SJCRH30 (cell line): ENCODE data around the gene IGSF5. TPM values are rescaled to one million over a fixed set of nuclear protein-coding genes. Genes with fewer than 3 reads are reported as not detected.

ENCODE experiments used
- DNase-seq, 2 experiments: peaks; one replicate each; pipeline ENCODE4 v3.0.0-alpha.2; 2015 to 2020
- H3K27ac ChIP-seq: fragments of 250-450 bp; sonication (Bioruptor Pico); 2 replicates; pipeline ENCODE4 v1.5.1; 2020; ENCODE audit warnings: mild to moderate bottlenecking, moderate library complexity
- H3K27me3 ChIP-seq: fragments of 250-450 bp; sonication (Bioruptor Pico); 2 replicates; pipeline ENCODE4 v1.5.1; 2020; ENCODE audit warnings: mild to moderate bottlenecking, moderate library complexity
- H3K36me3 ChIP-seq: fragments of 250-450 bp; sonication (Bioruptor Pico); 2 replicates; pipeline ENCODE4 v1.5.1; 2020; ENCODE audit warnings: mild to moderate bottlenecking, moderate library complexity
- H3K4me1 ChIP-seq: fragments of 250-450 bp; sonication (Bioruptor Pico); 2 replicates; pipeline ENCODE4 v1.5.1; 2020; ENCODE audit warnings: mild to moderate bottlenecking, moderate library complexity
- H3K4me3 ChIP-seq: fragments of 250-450 bp; sonication (Bioruptor Pico); 2 replicates; pipeline ENCODE4 v1.5.1; 2020; ENCODE audit warnings: mild to moderate bottlenecking, moderate library complexity
- H3K9me3 ChIP-seq: fragments of 250-450 bp; sonication (Bioruptor Pico); replicated peaks from 2 replicates; pipeline ENCODE4 v1.5.1; 2020; ENCODE audit warnings: mild to moderate bottlenecking, moderate library complexity
- total RNA-seq: library from RNA; depleted of rRNA; stranded (reverse); fragments of >200 nt; shearing (Covaris generic); gene quantifications from 2 replicates; pipeline ENCODE4 v1.2.3, GENCODE V29; 2014

IGSF5 gene
- total RNA-seq, 1 experiment from 2014 or later: 2.9 TPM

DNA sequence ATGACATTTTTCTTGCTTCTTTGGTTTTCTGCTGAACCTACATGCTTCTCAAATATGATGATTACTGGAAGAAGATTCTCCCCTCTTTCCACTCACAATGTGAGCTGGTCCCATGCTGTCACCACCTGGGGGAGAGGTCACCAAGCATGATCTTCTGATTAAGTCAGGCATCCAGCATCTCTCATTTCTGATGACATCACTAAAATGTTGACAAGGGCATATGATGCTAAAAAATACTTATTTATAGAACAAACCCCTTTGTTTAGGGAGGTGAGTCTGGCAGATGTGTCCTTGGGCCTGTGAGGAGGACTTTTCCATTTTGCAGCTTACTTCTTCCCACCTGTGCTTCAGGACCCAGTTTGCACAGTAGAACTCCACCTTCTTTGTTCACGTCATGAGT is 80.3 kb downstream of the IGSF5 start:
- Histone ChIP-seq H3K4me1 (peaks cover 8% of the 10 kb centered on the region), H3K27ac (no peak overlapping the region), H3K36me3 (no peaks in the 10 kb centered on the region), H3K9me3 (no peaks in the 10 kb centered on the region), H3K27me3 (no peaks in the 10 kb centered on the region), H3K4me3 (no peak overlapping the region)
- DNase-seq: no peak

DNA sequence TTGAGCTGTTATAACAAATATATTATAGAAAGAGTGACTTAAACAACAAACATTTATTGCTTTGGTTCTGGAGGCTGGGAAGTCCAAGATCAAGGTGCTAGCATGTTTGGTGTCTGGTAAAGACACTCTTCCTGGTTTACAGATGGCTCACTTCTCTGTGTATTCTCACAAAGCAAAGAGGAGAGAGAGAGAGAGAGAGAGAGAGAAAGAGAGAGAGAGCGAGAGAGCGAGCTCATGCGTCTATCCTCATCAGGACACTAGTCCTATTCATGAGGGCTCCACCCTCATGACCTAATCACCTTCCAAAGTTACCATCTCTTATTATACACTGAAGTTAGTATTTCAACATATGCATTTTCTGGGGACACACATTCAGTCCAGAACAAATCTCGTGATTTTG is 89.6 kb downstream of the IGSF5 start:
- Histone ChIP-seq H3K4me1 (peaks cover 9% of the 10 kb centered on the region), H3K4me3 (no peak overlapping the region), H3K9me3 (no peaks in the 10 kb centered on the region), H3K27me3 (no peaks in the 10 kb centered on the region), H3K27ac (no peak overlapping the region), H3K36me3 (no peaks in the 10 kb centered on the region)
- no peak for DNase-seq

DNA sequence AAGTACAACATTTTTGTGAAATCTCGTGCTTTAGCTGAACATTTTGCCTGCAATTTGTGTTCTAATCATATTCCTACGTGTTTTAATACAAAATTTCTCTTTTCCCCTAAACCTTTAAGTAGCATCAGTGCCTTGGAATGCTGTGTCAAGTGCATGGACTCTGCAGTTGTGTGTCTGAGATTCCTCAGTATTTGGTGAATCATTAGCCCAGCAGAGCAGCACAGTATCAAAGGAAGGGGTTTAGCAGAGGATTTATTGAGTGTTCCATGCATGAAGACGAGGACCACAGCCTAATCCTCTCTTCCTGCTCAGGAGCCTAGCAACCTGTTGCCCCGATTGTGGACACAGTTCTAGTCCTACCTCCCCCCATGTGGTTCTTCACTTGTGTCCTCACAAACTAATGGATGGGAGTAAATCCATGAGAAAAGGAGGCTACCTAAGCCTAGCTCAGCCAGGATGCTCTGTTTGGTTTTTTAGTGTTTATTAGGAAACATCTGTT is 92.9 kb downstream of the IGSF5 start:
- Histone ChIP-seq H3K9me3 (no peaks in the 10 kb centered on the region), H3K4me1 (peaks cover 11% of the 10 kb centered on the region), H3K4me3 (no peak overlapping the region), H3K27me3 (no peaks in the 10 kb centered on the region), H3K27ac (no peak overlapping the region), H3K36me3 (no peaks in the 10 kb centered on the region)
- DNase-seq: peak in 1 of 2 experiments; percentile 57

DNA sequence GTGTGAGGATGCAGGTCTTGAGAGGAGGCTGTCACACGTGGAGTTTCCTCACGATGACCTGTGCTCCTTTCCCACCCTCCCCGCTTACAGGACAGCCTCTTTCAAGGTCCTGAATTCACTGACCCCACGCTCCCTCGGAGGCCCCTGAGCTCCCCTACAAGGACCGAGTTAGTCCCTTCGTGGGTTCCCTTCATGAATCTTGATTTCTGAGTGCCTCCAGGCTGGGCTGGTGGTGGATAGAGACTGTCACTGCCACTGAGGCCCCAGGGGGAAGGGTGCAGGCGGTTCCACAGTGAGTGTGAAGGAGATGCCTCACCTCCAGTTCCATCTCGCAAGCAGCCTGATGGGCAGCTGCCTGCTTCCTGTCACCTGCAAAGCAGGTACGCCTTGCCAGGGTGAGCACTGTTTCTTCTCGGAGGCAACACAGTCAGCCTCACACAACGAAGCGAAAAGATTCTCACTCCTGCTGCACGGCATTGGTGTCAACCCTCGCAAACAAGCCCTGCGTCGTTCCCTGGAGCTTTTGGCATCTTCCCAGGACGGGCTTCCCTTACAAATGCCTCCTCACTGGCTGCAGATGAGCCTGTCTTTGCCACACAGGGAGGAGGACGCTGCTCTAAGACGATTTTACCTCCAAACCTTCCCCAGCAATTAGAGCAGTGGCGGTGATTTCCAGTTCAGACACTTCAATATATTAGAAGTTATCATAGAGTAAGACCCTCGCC is 95.6 kb downstream of the IGSF5 start:
- Histone ChIP-seq H3K27me3 (no peaks in the 10 kb centered on the region), H3K4me3 (no peak overlapping the region), H3K4me1 (peaks cover 20% of the 10 kb centered on the region), H3K27ac (no peak overlapping the region), H3K36me3 (no peaks in the 10 kb centered on the region), H3K9me3 (no peaks in the 10 kb centered on the region)
- DNase-seq: no peak

DNA sequence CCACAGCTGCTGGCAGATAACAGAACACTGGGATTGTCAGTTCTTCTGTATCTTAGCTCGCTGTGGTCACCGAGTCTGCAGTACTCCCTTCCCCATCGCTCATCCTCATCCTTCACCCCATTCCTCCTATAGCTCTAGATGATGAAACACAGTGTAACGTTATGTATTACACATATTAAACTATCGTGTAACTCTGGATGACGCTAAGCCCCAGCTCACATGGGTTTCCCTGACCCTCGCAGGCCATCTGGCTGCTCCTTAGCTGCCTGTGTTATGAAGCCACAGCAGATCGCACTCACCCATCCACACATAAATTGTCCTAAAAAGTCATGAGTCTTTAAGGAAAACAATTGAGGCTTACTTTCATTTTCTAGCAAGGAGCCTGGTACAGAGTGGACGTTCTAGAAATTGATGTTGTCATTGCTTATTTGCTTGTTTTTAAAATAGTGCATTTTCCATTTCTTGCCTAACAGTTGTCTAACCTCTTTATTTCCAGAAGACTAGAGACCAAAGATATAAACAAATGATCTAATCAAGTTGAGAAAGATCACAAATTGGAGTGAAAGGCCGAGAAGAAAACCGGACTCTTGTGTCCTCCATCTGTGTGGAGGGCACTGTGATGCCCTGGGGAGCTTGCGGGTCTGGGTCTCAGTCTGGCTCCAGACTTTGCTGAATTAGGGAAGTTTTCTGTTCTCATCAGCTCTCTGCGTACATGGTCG is 97.9 kb downstream of the IGSF5 start:
- Histone ChIP-seq H3K27me3 (no peaks in the 10 kb centered on the region), H3K36me3 (no peaks in the 10 kb centered on the region), H3K9me3 (no peaks in the 10 kb centered on the region), H3K4me3 (no peak overlapping the region), H3K4me1 (peaks cover 27% of the 10 kb centered on the region), H3K27ac (no peak overlapping the region)
- DNase-seq: no peak

DNA sequence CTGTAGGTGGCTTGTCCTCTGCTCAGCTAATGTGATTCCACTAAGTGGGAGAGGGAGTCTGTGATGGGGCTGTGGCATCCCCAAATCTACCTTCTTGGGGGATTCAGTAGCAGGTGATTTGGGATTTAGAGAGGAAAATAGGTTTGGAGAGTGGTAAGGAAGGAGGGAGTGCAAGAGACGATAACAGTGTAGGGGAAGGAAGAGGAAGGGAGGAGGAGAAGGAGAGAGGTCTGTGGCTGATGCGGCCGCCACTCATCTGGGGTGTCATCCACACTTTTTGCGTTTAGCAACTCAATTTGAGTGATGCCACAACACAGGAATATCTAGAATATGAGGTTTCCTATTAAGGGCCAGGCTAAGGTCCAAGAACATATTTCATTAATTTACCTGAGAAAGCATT is 98.5 kb downstream of the IGSF5 start:
- Histone ChIP-seq H3K4me3 (no peak overlapping the region), H3K27ac (no peak overlapping the region), H3K36me3 (no peaks in the 10 kb centered on the region), H3K9me3 (no peaks in the 10 kb centered on the region), H3K4me1 (peaks cover 23% of the 10 kb centered on the region), H3K27me3 (no peaks in the 10 kb centered on the region)
- DNase-seq: no peak

DNA sequence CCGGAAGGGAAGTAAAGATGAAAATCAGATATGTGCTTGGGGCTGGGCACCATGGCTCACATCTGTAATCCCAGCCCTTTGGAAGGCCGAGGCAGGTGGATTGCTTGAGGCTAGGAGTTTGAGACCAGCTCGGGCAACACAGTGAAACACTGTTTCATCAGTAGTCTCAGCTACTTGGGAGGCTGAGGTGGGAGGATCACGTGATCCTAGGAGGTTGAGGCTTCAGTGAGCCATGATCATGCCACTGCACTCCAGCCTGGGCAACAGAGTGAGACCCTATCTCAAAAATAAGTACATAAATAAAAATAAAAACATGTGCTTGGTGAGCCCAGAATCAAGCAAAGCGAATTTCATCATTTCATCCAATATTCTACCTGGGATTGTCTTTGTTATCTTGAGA is 98.9 kb downstream of the IGSF5 start:
- Histone ChIP-seq H3K4me3 (no peak overlapping the region), H3K4me1 (peaks cover 27% of the 10 kb centered on the region), H3K27ac (no peak overlapping the region), H3K36me3 (no peaks in the 10 kb centered on the region), H3K9me3 (no peaks in the 10 kb centered on the region), H3K27me3 (no peaks in the 10 kb centered on the region)
- DNase-seq: no peak

DNA sequence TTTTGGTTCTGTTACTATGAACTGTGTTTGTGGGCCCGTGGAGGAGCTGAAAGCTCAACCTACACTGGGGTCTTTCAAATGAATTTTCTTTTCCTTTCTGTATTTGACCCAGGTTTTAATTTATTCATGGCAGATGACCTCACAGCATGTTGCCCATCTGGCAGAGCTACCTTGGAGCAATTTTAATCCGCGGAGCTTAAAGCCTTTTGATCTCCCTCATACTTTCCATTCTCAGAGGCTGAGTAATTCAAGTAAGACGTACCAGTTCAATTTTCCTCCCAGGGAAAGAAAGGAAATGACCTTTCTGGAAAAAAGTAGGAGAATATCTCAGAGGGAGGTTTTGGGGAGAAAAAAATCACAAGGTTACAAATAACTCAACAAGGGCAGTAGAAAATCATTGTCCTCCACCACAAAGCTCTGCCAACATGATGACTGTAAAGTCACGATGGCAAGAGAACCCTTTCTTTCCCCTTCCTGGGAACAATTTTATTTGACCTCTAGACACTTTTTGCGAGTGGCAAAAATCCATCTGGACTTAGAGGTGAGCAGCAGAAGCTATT is 100.7 kb downstream of the IGSF5 start:
- no peaks in the 10 kb centered on the region for H3K36me3 ChIP-seq
- no peaks in the 10 kb centered on the region for H3K27me3 ChIP-seq
- no peak overlapping the region for H3K4me3 ChIP-seq
- H3K9me3 ChIP-seq: no peaks in the 10 kb centered on the region
- DNase-seq: peak; percentile 54 to 68
- H3K4me1 ChIP-seq: peaks cover 44% of the 10 kb centered on the region
- H3K27ac ChIP-seq: peak overlapping the region; percentile 53

DNA sequence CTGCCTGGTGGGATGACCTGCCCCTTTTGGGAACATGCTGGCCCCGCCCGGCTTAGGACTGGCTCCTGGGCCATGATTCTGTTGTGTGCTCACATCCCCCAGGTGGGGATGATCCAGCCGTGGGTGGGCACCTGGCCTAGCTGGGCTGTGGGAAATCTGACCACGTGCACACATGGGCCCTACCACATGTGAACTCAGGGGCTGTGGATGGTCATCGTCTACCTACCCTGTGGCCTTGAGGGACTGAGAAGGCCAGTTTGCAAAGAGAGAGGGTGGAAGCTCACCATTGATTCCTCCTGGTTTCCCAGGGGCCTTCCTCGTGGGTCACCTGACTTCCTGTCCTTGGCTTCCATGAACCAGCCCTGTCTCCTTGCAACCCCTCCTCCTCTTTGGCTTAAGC is 102.9 kb downstream of the IGSF5 start:
- Histone ChIP-seq H3K27me3 (no peaks in the 10 kb centered on the region), H3K4me3 (no peak overlapping the region), H3K4me1 (peaks cover 62% of the 10 kb centered on the region), H3K36me3 (no peaks in the 10 kb centered on the region), H3K27ac (no peak overlapping the region), H3K9me3 (no peaks in the 10 kb centered on the region)
- DNase-seq: no peak

DNA sequence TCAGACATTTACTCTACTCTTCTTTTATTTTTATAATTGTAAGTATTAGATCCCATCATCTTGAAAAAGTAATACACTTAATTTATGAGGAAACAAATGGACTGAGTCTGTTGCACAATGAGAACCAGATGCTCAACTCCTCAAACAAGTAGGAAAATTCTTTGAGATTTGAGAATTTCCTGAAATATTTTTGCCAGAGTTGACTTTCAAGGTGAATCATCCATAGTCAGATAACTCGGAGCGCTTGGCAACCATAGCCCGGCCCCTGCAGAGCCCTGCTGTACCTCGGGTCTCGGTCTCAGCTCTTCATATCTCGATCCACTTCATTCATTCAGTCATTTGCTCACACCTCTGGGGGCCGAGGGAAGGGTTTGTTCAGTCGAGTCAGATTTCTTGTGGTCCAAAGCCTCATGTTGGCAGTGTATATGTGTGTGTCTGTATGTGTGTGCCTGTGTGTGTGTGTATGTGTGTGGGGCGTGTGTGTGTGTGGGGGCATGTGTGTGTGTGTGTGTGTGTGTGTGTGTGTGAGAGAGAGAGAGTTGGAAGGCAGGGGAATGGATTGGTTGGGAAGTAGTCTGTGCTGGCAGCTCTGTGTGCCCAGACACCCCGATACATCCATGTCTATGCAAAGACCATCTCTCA is 104.2 kb downstream of the IGSF5 start:
- no peak overlapping the region for H3K4me3 ChIP-seq
- no peaks in the 10 kb centered on the region for H3K36me3 ChIP-seq
- DNase-seq: no peak
- H3K4me1 ChIP-seq: peaks cover 65% of the 10 kb centered on the region
- H3K9me3 ChIP-seq: no peaks in the 10 kb centered on the region
- no peaks in the 10 kb centered on the region for H3K27me3 ChIP-seq
- peak overlapping the region; percentile 98 for H3K27ac ChIP-seq

DNA sequence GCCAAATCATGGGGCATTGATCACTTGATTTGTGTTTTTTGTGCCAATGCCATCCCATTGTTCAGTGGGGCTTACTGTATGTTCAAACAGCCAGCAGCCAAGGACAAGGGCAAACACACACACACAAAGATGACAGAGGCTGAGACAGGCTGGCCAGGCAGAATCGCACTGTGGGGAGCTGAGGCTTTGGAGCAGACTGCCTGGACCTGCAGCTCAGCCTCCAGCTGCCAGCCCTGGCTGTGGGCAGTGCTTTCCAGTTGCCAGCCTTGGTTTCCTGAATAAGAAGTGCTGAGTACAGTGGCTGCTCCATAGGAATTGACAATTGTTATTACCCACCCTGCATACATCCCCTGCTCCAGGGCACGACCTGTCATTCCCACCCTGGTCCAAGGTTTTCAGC is 105.3 kb downstream of the IGSF5 start:
- Histone ChIP-seq H3K36me3 (no peaks in the 10 kb centered on the region), H3K9me3 (no peaks in the 10 kb centered on the region), H3K4me3 (peak overlapping the region; percentile 17), H3K27ac (peak overlapping the region; percentile 98), H3K4me1 (peaks cover 60% of the 10 kb centered on the region), H3K27me3 (no peaks in the 10 kb centered on the region)
- peak; percentile 54 to 69 for DNase-seq

DNA sequence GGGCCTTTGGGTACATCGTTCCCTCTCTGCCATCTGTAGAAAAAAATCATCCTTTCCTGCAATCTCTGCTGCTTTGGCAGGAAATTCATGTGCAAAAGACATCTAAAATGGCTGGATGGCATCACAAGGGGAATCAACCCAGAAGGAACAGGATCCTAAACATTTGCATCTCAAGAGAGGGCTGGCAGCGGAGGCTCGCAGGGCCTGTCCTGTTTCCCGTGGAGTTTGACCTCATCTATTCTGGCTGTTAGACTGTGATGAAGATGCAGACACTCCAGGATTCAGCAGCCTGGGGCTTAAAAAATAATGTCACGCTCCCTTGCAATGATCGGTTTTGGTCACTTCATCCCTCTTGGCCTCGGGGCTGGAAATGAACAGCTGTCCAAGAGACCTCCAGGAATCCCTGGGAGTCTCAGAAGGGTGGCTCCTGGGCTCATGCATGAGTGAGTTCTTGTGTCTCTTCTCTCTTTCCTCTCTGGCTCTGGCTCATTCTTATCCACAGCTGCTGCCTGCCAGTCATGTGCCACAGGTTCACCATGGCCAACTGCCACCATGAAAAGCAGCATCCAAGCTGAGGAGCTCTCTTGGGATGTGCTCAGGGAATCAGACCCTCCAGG is 106.1 kb downstream of the IGSF5 start:
- Histone ChIP-seq H3K9me3 (no peaks in the 10 kb centered on the region), H3K27ac (peak overlapping the region; percentile 98), H3K27me3 (no peaks in the 10 kb centered on the region), H3K4me3 (peak overlapping the region; percentile 17), H3K4me1 (peaks cover 52% of the 10 kb centered on the region), H3K36me3 (no peaks in the 10 kb centered on the region)
- DNase-seq: peak; percentile 98 to 100
